Esophagus squamous epithelium (tissue), 5 donors: Measurements from ENCODE around the gene CERS1. TPM values are rescaled to one million over a fixed set of nuclear protein-coding genes. Genes with fewer than 3 reads are reported as not detected.

Experiments used
- DNase-seq: peaks from one replicate; lab custom pipeline; 2025; lab: John Stamatoyannopoulos, UW
- H3K27ac ChIP-seq, 4 donors: fragments of 200-600 bp; sonication (generic); one replicate each; pipeline ENCODE4 v1.5.1; 2016 to 2019; ENCODE audit warnings: mild to moderate bottlenecking in 1 of 4
- H3K27me3 ChIP-seq, 4 donors: fragments of 200-600 bp; sonication (generic); 1 replicate in 3 of 4; 2 replicates in 1 of 4; pipeline versions ENCODE4 v1.5.1 to v1.6.0; 2017 to 2021; ENCODE audit warnings: antibody characterized with exemption in 1 of 4
- H3K36me3 ChIP-seq, 3 donors: fragments of 200-600 bp; sonication (generic); one replicate each; pipeline ENCODE4 v1.5.1; 2016 to 2019
- H3K4me1 ChIP-seq, 3 donors: fragments of 200-600 bp; sonication (generic); one replicate each; pipeline ENCODE4 v1.5.1; 2017 to 2019
- H3K4me3 ChIP-seq, 4 donors: fragments of 200-600 bp; sonication (generic); 1 replicate in 3 of 4; 2 replicates in 1 of 4; pipeline ENCODE4 v1.5.1; 2016 to 2019; ENCODE audit warnings: mild to moderate bottlenecking in 2 of 4, moderate library complexity in 1 of 4
- H3K9me3 ChIP-seq, 3 donors: fragments of 200-600 bp; sonication (generic); one replicate each; pipeline ENCODE4 v1.5.1; 2016 to 2019
- CTCF ChIP-seq, 6 experiments: fragments of 450-650 bp in 4 of 6; fragments of 200-600 bp in 2 of 6; sonication (generic) in 2 of 6; IDR thresholded peaks; one replicate each; pipeline ENCODE4 v1.5.1; 2016 to 2019; ENCODE audit warnings: antibody characterized with exemption in 6 of 6, mild to moderate bottlenecking in 4 of 6, moderate library complexity in 4 of 6
- POLR2A ChIP-seq, 4 donors: fragments of 450-650 bp; IDR thresholded peaks; one replicate each; pipeline ENCODE4 v1.6.1; 2017; ENCODE audit warnings: antibody characterized with exemption in 4 of 4, mild to moderate bottlenecking in 4 of 4, moderate library complexity in 3 of 4
- WGBS, 2 donors: methylation state at CpG; one replicate each; pipeline ENCODE4 v1.1.5; 2018; 5-methylcytosine and 5-hydroxymethylcytosine counted together
- intact Hi-C: fragments of 100-400 bp; cut with DNase I; formaldehyde crosslinking; loops from one replicate; pipeline ENCODE4 v1.15.0; 2022
- total RNA-seq, 4 donors: library from RNA; depleted of rRNA; stranded (reverse); fragments of >200 nt; gene quantifications; one replicate each; pipeline ENCODE4 v1.1.0, GENCODE V29; 2016
- donor health status: DM: yes; HTN: yes; CAD: no.

The CERS1 gene
- total RNA-seq, 4 donors from 2014 or later = 0.76 TPM; not detected in 3

DNA sequence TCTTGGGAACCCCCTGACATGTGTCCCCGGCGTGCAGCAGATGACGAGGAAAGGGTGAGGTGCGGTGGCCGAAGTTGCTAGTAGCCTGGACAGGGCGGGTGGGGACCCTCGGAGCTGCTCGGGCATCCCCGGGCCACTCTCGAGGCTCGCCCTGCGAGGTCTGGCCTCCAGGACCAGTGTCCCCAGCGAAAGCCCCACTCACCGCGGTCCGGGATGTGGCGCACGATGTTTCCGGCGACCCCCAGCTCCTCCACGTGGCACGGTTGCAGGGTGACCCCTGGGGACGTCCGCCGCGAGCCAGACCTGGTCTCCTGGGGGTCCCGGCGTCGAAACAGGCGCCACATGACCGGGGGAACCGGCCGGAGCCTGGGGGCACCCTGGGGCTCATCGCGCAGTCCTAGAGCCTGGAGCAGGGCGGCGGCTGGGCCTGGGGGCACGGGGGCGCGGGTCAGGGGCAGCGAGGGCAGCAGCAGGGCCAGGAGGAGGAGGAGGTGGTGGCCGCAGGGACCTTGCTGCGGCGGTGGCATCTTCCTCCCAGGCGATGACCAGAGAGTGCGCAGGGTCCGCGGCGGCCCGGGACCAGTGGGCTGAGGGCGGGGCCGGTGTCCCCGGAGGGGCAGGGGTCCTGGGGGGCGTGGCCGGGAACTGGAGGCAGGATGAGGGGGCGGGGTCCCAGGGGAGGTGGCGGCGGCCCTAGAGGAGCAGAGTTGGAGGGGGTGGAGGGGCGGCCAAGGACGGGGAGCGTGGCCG, 26.0 kb downstream of the CERS1 start:
- Histone ChIP-seq H3K4me3 (no peak overlapping the region), H3K27ac (no peak overlapping the region), H3K36me3 (peaks cover 22 to 39% (median 26%) of the 10 kb centered on the region in 3 donors), H3K27me3 (peaks cover 0 to 35% (median 3%) of the 10 kb centered on the region in 4 donors), H3K9me3 (no peaks in the 10 kb centered on the region), H3K4me1 (peaks cover 0 to 39% (median 22%) of the 10 kb centered on the region in 3 donors)
- TF ChIP-seq POLR2A (IDR thresholded peaks at IDR 0.05) (no peak), CTCF (IDR thresholded peaks at IDR 0.05) (no peak)
- no peak for DNase-seq
- 39 to 58% methylated on average over 10 of the region's 62 CpGs for WGBS, 2 donors
- intact Hi-C loops = no loop called here

DNA sequence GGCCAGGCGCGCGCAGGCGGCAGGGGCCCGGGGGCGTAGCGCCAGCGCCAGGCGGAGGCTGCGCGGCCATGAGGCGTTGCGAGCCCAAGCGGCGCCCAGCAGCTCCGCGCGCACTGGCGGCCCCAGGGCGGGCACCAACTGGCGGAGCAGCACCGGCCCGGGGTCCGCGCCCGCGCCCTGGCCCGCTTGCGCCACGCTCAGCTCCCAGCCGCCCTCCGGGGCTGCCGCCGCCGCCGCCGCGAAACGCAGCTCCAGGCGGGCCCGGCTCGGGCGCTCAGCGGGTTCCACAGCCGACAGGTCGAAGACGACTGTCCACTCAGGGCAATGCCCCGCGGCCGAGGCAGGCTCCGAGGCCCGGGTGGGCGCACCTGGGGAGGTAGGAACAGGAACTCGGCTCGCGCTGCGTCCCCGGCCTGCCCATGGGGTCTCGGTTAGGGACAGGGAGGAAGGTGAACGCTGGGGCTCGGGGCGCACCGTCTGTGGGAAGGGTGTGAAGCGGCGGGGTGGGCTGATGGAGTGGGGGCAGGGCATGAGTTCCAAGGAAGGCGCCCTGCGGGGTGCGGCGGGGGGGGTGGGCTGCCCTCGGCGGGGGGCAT, 26.8 kb downstream of the CERS1 start:
- peak overlapping the region in 2 of 4 donors; percentile 33 to 38 for H3K4me3 ChIP-seq
- peaks cover 26 to 47% (median 32%) of the 10 kb centered on the region in 3 donors for H3K36me3 ChIP-seq
- 75% methylated on average over 6 of the region's 71 CpGs; no CpG with 5 or more reads in 1 of the 2 donors for WGBS, 2 donors
- H3K27ac ChIP-seq = no peak overlapping the region
- no peak for DNase-seq
- TF ChIP-seq POLR2A (IDR thresholded peaks at IDR 0.05) (no peak), CTCF (IDR thresholded peaks at IDR 0.05) (no peak)
- intact Hi-C loops = no loop called here
- peaks cover 0 to 39% (median 22%) of the 10 kb centered on the region in 3 donors for H3K4me1 ChIP-seq
- H3K27me3 ChIP-seq = peaks cover 0 to 35% (median 3%) of the 10 kb centered on the region in 4 donors
- no peaks in the 10 kb centered on the region for H3K9me3 ChIP-seq

- intact Hi-C loops = no loop called here
- 60% methylated on average over 25 of the region's 77 CpGs; no CpG with 5 or more reads in 1 of the 2 donors for WGBS, 2 donors
Observed at GRCh38 chr19:18868380-18869022, 27.5 kb downstream of the CERS1 start.

GRCh38 chr19:18867751-18868150, 28.2 kb downstream of the CERS1 start:
- no peak for DNase-seq
- peaks cover 0 to 35% (median 3%) of the 10 kb centered on the region in 4 donors for H3K27me3 ChIP-seq
- peaks cover 0 to 39% (median 22%) of the 10 kb centered on the region in 3 donors for H3K4me1 ChIP-seq
- WGBS, 2 donors = 79 to 84% methylated on average over 19 to 20 of the region's 23 CpGs
- TF ChIP-seq POLR2A (IDR thresholded peaks at IDR 0.05) (no peak), CTCF (IDR thresholded peaks at IDR 0.05) (no peak)
- no peaks in the 10 kb centered on the region for H3K9me3 ChIP-seq
- no peak overlapping the region for H3K4me3 ChIP-seq
- intact Hi-C loops = no loop called here
- H3K27ac ChIP-seq = no peak overlapping the region
- H3K36me3 ChIP-seq = peaks cover 40 to 61% (median 46%) of the 10 kb centered on the region in 3 donors

More at GRCh38 chr19:18868380-18869022, 27.5 kb downstream of the CERS1 start:
- H3K36me3 ChIP-seq = peaks cover 33 to 54% (median 38%) of the 10 kb centered on the region in 3 donors
- H3K27ac ChIP-seq = no peak overlapping the region
- no peaks in the 10 kb centered on the region for H3K9me3 ChIP-seq
- H3K27me3 ChIP-seq = peaks cover 0 to 35% (median 3%) of the 10 kb centered on the region in 4 donors
- no peak for DNase-seq
- peaks cover 0 to 39% (median 22%) of the 10 kb centered on the region in 3 donors for H3K4me1 ChIP-seq
- TF ChIP-seq CTCF (IDR thresholded peaks at IDR 0.05) (no peak), POLR2A (IDR thresholded peaks at IDR 0.05) (no peak)
- peak overlapping the region in 2 of 4 donors; percentile 33 to 38 for H3K4me3 ChIP-seq
